Measurements from ENCODE around the gene FARP1.

FARP1 gene

GRCh38 chr13:98327371-98328270 is 184.7 kb downstream of the FARP1 start:
- DNase-seq (ENCODE audit: low spot score) (no peak), FAIRE-seq (no peak)

DNA sequence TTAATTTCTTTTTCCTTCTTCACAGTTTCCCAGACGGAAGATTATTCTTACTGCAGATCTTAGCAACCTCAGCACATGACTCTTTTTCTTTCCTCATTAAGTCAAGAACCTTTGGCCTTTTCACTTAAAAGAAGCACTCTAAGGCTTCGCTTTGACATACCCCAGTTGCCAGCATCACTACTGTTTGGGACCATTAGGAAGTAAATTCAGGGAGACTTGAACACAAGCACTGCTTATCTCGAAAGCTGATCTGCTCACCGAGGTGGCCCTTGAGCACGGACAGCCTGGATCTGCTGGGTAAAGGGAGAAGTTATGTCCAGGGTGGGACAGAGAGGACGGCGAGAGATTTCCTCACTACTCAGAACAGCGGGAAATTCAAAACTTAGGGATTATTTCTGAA is 185.6 kb downstream of the FARP1 start:
- FAIRE-seq (no peak), DNase-seq (ENCODE audit: low spot score) (no peak)

- no peak for DNase-seq (ENCODE audit: low spot score)
- no peak for FAIRE-seq
Observed at GRCh38 chr13:98332222-98332621, 189.3 kb downstream of the FARP1 start.

DNA sequence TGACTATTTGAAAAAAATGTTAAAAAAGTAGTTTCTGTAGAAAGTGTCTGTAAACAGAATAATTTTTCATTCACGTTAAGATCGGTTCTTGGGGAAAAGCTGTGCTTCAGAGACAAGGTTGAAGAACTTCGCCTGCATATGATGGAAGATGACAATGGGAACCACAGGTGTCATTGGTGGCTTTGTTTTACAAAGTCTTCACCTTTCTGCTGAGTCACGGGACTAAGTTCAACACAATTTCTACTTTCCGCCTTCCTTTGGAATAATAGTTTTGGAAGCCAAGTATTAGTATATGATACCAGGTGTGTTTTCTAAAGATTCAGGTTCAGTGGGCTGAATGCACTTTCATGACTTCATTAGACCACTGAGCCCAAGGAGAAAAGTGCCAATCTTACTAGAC is 189.8 kb downstream of the FARP1 start:
- FAIRE-seq (no peak), DNase-seq (ENCODE audit: low spot score) (no peak)

DNA sequence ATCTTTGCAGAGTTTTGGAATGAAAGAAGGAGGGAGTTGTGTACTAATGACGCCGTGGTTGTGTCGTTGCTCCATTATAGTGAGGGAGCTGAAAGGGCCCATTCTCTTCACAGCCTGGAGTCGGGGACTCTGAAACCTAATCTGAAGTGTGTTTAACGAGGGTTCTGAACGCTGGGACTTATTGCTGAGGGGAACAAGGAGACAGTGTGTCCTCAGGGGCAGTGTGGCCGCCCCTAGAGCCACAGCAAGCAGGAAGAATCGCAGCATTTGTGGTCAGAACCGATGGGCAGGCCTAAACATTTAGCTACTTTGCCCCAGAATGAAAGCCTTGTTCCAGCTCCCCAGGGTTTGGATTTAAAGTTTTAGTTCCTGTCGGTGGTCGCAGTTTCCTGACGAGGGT is 190.6 kb downstream of the FARP1 start:
- DNase-seq (ENCODE audit: low spot score), result no peak
- FAIRE-seq, result no peak

GRCh38 chr13:98334620-98335205 is 191.8 kb downstream of the FARP1 start:
- no peak for DNase-seq (ENCODE audit: low spot score)
- no peak for FAIRE-seq

DNA sequence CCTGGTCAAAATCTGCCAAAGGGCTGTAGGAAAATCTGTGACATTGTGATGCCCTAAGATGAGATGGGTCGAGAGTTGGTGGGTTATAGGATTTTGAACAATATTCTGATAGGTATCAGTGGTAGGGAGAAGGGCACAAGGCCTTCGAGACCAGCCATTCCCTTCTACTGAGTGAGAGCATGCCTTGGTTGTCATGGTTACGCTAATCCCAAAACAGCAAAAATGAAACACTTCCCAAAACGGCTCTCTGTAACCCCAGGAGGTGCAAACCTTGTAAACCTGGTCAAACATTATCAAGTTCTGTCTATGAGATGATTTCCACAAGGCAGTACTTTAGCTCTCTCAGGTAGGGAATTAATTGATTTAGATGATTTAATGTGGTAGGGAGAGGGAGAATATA is 192.8 kb downstream of the FARP1 start:
- DNase-seq (ENCODE audit: low spot score), result no peak
- FAIRE-seq, result no peak

GRCh38 chr13:98338310-98338709 is 195.4 kb downstream of the FARP1 start:
- no peak for FAIRE-seq
- no peak for DNase-seq (ENCODE audit: low spot score)

- DNase-seq (ENCODE audit: low spot score), result no peak
- FAIRE-seq, result no peak
Observed at GRCh38 chr13:98339684-98340425, 197.0 kb downstream of the FARP1 start.

DNA sequence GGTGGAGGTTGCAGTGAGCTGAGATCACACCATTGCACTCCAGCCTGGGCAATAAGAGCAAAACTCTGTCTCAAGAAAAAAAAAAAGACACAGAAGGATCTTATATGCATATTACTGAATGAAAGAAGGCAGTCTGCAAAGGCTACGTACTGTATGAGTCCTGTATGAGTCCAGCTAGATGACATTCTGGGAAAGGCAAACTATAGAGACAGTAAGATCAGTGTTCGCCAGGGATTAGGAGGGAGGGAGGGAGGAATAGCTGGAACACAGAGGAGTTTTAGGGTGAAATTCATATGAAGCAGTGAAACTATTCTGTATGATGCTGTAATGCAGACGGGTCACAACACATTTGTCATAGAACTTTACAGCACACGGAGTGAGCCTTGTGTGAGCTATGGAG is 200.1 kb downstream of the FARP1 start:
- no peak for FAIRE-seq
- no peak for DNase-seq (ENCODE audit: low spot score)

DNA sequence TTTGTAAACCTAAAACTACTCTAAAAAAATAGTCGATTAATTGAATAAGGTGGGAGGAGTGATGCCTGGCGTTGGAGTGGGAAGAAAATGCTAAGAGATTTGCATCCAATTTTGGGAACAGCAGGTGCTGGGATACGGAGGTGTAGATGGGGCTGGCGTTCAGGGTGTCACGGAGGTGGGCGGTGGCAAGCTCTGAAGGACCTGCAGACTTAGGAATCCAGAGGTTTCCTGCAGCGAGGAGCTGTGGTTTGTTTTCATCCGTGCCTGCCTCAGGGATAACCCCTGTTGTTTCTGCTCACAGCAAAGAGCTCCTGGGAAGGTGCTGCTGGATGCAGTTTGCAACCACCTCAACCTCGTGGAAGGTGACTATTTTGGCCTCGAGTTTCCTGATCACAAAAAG is 200.6 kb downstream of the FARP1 start:
- FAIRE-seq (no peak), DNase-seq (ENCODE audit: low spot score) (no peak)

DNA sequence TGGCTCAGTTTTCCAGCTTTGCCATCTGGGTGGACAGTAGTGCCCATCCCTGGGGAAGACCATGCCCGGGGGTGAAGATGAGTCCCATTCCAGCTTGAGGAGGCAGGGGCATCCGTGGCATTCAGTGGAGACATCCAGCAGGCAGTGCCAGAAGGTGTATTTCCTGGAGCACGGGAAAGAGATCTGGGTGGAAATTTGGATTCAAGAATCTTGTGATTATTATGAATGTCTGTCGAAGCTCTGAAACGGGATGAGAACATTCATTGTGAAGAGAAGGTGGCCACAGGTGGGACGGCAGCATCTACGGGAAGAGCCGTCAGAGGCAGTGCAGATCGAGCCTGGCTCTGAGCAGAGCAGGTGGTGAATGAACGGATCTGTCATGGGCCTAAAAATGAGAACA is 201.5 kb downstream of the FARP1 start:
- FAIRE-seq, result no peak

GRCh38 chr13:98345107-98345935 is 202.4 kb downstream of the FARP1 start:
- no peak for DNase-seq (ENCODE audit: low spot score)
- FAIRE-seq, result no peak

More for the DNA sequence above, 201.5 kb downstream of the FARP1 start:
- no peak for DNase-seq (ENCODE audit: low spot score)

GRCh38 chr13:98346904-98347636 is 204.2 kb downstream of the FARP1 start:
- DNase-seq (ENCODE audit: low spot score), result no peak
- FAIRE-seq, result no peak

DNA sequence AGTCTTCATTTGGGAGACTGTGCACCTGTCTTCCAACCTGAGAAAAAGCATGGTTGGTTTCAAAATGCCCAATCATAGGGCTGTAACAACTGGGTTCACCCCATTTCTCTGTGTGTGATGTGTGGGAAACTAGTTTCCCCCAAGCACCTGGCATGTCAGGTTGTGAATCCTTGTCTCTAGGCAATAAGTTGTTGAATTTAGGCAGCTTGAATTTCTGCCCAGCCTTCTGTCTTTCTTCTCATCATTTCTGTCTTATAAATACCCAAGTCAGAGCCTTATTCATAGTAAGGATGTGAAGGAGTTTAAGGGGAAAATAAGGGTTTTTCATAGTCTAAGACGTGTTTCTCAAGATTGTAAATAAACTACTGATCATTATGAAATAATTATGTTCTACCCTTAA is 204.9 kb downstream of the FARP1 start:
- no peak for DNase-seq (ENCODE audit: low spot score)
- no peak for FAIRE-seq

- FAIRE-seq (no peak), DNase-seq (ENCODE audit: low spot score) (no peak)
Observed at GRCh38 chr13:98348466-98349200, 205.7 kb downstream of the FARP1 start.

DNA sequence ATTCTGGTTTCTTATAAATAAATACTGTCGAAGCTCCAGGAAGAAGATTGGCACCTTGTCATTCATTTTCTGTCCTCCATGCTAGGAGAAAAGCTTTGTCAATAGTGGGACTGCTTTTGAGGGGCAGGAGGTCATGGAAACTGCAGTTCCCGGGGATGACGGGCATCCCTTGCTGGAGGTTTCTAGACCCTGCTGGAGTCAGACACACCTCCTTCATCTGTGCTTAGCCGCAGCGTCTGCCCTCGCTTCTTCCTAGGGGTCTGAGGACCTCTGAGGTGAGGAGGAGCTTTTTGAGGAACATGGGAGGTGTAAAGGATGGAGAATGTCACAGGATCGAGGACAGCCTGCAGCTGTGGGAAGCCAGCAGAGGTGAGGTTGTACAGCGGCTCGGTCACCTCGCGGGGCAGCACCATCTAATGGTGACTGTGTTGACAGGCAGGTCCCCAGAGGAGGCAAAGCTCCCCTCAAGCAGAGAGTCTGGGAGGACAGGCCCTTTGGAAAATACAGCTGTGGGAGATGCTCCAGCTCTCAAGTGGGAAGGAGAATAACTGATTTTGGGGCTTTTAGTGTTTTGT is 206.9 kb downstream of the FARP1 start:
- FAIRE-seq (no peak), DNase-seq (ENCODE audit: low spot score) (no peak)

GRCh38 chr13:98350746-98351330 is 207.9 kb downstream of the FARP1 start:
- FAIRE-seq (no peak), DNase-seq (ENCODE audit: low spot score) (no peak)

DNA sequence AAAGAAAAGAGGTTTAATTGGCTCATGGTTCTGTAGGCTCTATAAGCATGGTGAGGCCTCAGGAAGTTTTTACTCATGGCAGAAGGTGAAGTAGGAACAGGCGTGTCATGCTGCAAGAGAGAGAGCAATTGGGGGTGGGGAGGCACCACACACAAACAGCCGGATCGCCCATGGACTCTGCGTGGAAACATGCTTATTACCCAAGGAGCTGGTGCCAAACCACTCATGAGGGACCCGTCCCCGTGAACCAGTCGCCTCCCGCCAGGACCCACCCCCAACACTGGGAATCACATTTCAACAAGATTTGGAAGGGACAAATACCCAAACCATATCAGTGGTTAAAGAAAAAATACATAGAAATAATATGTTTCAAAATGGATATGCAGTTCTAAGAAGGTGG is 208.7 kb downstream of the FARP1 start:
- DNase-seq (ENCODE audit: low spot score), result no peak
- no peak for FAIRE-seq
